HEK293 (cell line): ENCODE measurements around the gene OCIAD1.

Experiments
- KLF10 ChIP-seq: fragments of 450-650 bp; IDR thresholded peaks from 2 replicates; pipeline ENCODE4 v1.5.1; 2018; ENCODE audit warnings: missing biosample characterization, mild to moderate bottlenecking, missing genetic modification characterization
- SP3 ChIP-seq: fragments of 450-650 bp; formaldehyde crosslinking; IDR thresholded peaks from 2 replicates; pipeline ENCODE4 v1.5.1; 2016; ENCODE audit warnings: missing biosample characterization, missing genetic modification characterization
- ZNF121 ChIP-seq: fragments of 450-650 bp; formaldehyde crosslinking; IDR thresholded peaks from 2 replicates; pipeline ENCODE4 v1.5.1; 2016; ENCODE audit warnings: missing biosample characterization, missing genetic modification characterization
- ZNF148 ChIP-seq: fragments of 450-650 bp; formaldehyde crosslinking; IDR thresholded peaks from 2 replicates; pipeline ENCODE4 v1.5.0; 2017; ENCODE audit warnings: missing biosample characterization, missing genetic modification characterization, borderline replicate concordance
- ZNF488 ChIP-seq: fragments of 450-650 bp; formaldehyde crosslinking; IDR thresholded peaks from 2 replicates; pipeline ENCODE4 v1.5.1; 2016; ENCODE audit warnings: missing biosample characterization, missing genetic modification characterization
- ZNF513 ChIP-seq: fragments of 450-650 bp; IDR thresholded peaks from 2 replicates; pipeline ENCODE4 v1.5.1; 2018; ENCODE audit warnings: missing biosample characterization, missing genetic modification characterization
- ZNF747 ChIP-seq: fragments of 450-650 bp; formaldehyde crosslinking; IDR thresholded peaks from 2 replicates; pipeline ENCODE4 v1.5.1; 2016; ENCODE audit warnings: missing biosample characterization, missing genetic modification characterization

OCIAD1 gene

GRCh38 chr4:48910511-48910910 is 79.6 kb downstream of the OCIAD1 start (continued):
- no peak for TF ChIP-seq ZNF148 (tag by site-specific recombination)
- no peak for TF ChIP-seq KLF10
- no peak for TF ChIP-seq SP3
- TF ChIP-seq ZNF488 (tag by site-specific recombination) = no peak
- TF ChIP-seq ZNF121 (tag by site-specific recombination) = no peak
- TF ChIP-seq ZNF747 (tag by site-specific recombination) = no peak
- no peak for TF ChIP-seq ZNF513 (tag by site-specific recombination)
